GM18868 (cell line): ENCODE data around the gene OGFR.
A peak's percentile ranks its signal among the peaks of the same experiment; 100 is the strongest.

ENCODE experiments used
- ATAC-seq: cut with Tn5 transposase; IDR thresholded peaks from one replicate; pipeline ENCODE4 v1.9.1; 2021; ENCODE audit warnings: mild to moderate bottlenecking, moderate library complexity; ENCODE audit not compliant: unreplicated experiment

OGFR gene

DNA sequence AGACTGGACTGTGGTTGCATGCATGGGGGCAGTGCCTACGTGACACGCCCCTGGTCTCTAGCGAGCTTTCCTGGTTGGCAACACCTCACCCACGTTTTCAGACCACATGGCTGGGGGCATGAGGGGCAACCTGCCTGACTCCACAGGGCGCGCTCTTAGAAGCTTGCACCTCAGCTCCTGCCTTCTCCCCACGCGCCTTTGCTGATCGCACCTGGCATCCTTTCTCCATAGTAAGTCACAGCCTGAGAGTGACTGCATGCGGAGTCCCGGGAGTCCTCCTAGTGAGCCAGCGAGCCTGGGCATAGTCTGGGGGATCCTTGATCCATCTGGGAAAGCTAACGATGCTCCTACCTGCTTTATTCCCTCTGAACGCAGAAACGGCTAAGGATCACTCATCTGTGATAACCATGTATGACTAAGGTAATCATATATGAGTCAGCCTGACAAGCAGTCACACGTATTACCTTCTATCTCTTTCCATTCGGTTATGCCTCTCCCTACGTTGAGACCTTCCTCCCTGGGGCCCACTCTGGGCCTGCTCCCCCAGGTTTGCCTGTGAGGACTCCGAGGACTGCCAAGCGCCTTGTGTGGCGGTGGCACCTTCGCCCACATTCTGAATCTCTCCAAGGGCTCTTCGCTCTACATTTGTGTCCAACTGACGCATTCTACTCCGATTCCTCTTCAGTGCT is 52.4 kb downstream of the OGFR start:
- no peak for ATAC-seq

DNA sequence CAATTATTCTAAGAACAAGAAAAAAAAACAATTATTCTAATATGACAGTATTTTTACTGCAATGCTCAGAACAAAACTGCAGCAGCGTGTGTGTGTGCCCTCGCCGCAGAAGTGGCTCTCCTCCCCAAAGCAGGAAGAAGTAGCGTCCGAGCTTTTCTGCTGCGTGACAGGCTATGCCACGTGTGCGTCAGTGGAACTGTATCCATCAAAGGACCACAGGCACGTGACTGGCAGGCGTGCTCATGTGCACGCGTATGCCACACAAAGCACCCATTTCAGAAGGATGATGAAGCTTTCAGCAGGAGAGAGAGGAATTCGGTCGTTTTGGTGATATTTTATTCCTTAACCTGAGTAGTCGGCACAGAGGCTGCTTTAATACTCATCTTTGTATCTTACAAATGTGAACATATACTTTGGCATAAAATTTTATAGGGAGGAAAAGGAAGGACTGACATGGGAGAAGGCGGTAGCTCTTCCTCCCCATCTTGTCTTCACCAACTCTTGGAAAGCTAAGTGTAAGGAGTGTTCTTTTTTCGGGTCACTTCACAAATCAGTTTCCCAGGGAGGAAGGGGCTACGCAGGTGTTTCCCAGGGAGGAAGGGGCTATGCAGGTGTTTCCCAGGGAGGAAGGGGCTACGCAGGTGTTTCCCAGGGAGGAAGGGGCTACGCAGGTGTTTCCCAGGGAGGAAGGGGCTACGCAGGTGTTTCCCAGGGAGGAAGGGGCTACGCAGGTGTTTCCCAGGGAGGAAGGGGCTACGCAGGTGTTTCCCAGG is 53.6 kb downstream of the OGFR start:
- ATAC-seq = no peak

DNA sequence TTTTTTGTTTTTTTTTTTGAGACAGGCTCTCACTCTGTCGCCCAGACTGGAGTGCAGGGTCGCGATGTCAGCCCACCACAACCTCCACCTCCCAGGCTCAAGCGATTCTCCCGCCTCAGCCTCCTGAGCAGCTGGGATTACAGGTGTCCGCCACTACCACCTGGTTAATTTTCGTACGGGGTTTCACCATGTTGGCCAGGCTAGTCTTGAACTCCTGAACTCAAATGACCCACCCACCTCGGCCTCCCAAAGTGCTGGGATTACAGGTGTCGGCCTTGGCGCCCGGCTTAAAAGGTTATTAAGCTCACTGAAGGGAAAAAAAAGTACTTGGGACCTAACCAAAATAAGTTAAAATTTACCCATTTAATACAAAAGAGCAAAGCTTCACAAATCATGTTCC is 55.1 kb downstream of the OGFR start:
- ATAC-seq = no peak

DNA sequence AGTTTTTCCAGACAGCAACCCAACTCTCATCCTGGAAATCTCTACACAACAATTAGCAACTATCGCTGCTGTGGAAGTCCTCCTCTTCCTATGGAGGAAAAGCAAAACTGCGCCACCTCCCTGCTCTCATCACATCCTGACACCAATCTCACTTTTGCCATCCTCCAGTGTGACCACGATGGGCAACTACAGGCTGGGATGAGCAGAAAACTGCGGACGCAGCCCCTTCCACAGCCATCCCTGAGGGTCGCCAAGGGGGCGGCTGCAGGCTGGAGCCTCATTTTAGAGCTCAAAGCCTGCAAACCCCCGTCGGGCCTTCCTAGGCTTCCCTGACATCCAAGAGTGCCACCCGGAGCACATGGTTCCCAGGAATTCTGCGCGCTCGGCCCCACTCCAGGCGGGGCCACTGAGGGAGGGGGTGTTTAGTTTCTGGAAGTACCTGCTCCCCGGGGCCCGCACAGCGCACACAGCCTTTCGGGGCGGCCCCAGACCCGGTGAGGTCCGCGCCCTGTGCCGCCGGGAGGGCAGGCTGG is 55.8 kb downstream of the OGFR start:
- no peak for ATAC-seq

DNA sequence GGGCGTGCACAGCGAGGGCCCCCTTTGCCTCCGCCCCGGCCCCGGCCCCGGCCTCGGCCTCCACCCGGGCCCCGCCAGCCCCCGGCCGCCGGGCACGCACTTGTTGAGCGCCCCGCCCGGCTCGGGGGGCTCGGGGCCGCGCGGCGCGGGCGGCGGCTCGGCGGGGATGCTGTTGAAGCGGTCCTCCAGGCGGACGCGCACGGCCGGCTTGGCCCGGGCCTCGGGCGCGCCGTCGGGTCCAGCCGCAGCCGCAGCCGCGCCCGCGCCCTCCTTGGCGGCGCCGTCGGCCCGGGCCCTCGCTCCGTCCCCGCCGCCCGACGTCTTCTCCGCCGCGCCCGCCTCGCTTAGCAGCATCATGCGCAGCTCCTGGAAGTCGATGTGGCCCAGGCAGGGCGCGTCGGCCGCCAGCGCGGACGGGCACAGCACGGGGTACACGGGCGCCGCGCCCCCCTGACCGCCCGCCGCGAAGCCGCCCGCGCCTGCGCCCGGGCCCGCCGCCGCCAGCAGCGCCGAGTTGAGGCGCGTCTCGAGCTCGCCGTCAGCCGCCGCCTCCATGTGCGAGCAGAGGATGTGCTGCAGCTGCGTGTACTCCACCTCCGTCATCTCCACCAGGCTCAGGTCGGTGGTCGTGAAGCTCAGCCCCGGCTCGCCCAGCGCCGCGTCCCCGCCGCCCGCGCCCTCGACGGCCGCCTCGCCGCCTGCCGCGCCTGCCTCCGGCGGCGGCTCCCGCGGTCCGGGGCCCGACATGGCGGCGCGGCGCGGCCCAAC is 56.5 kb downstream of the OGFR start:
- peak; percentile 37 for ATAC-seq

DNA sequence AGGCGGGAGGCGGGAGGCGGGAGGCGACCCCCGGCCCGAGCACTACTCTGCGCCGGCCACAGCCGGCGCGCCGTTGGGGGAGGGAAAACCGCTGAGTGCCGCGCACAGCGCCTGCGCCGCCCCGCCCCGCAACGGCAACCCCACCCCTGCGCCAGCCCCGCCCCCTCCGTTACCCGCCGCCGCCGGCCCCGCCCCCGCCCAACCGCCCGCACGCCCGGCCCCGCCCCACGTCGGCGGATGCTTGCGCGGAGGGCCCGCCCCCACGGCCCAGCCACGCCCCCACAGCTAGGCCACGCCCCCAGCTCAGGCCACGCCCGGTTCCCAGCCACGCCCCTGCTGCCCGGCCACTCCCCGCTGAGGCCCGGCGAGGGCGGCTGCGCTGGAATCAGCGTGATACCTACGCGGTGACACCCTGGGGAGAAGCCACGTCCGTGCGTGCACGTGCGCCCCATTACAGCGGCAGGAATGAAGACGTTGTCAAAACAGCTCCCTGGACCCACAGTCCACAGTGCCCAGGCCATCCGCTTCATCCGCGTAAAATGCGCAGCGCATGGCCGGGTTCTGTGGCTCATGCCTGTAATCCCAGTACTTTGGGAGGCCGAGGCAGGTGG is 57.2 kb downstream of the OGFR start, which contains the start of gene TCFL5:
TCFL5 (minus strand) TSS at position 97 of the 611 bp plus-strand sequence. CDS start 152 bp downstream, outside the sequence.
- peak; percentile 75 for ATAC-seq
